Nucleus accumbens (tissue), 56 donors: ENCODE results near the gene FRMD1.

Experiments used
- DNase-seq, 56 donors: peaks; one replicate each; lab custom pipeline; 2025; lab: John Stamatoyannopoulos, UW

FRMD1 gene

DNA sequence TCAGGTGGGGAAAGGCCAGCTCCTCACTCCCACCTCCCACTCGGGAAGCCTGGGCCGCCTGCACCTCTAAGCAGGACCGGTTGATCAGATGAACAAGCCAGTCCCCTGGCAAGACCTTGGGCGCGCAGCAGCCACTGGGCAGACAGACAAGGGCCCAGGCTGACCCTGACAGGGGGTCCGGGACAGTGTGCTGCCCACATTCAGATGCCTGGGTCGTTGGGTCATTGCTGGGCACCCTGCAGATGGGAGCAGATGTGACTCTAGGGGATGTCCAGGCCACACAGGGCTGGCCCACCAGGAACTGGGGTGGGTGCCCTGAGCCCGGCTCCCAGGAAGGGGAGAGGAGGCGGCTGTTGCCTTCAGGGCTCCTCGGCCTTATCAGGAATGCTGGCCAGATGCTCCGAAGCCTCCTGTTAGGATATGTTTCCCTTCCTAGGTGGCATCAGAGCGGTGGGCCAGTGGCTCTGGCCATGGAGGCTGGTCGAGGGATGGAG is 17.3 kb upstream of the FRMD1 start:
- DNase-seq, result no peak

DNA sequence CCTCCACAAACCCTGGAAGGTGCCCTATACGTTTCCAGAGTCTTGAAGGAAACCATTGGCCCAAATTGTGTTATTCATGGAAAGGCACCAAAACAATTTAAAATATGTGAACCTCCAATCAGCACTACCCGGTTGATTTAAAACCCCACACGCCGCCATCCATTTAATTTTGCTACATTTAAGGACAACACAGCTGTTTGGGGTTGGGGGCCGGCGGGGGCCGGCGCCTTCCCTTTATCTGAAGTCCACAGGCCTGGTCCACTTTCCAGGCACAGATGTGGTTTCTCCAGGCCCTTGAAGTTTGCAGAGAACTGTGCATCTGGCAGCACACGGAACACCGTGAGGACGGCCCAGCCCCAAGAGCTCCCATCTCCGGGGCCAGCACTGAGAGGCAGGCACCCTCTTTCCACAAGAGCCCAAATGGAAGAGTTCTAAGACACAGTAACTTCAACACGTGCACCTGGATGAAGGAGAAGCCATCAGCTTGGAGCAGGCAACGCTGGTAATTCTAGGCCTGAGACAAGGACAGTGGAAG is 16.8 kb upstream of the FRMD1 start:
- DNase-seq, result no peak

DNA sequence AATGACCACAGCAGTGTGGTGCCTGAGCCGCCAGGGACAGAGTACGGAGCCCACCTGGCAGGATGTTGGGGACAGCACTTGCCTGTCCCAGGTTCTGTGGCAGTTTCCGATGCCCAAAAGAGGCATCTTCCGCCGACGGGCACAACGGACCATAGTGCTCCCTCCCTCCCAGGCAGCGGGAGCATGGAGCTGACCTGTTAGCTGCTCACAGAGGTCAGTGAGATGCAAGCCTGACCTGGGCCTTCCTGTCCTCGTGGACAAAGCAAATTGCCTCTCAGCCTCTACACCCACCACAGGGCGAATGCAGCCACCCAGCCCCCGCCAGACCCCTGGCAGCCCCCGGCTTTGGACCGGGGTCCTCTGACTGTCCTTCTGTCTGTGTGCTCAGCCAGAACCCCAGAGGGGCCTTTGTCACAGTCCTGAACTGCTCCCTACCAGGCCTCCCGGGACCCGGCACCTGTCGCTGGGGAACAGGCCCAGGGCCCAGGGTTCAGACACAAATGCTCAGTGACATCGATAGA is 16.2 kb upstream of the FRMD1 start:
- DNase-seq, result no peak

DNA sequence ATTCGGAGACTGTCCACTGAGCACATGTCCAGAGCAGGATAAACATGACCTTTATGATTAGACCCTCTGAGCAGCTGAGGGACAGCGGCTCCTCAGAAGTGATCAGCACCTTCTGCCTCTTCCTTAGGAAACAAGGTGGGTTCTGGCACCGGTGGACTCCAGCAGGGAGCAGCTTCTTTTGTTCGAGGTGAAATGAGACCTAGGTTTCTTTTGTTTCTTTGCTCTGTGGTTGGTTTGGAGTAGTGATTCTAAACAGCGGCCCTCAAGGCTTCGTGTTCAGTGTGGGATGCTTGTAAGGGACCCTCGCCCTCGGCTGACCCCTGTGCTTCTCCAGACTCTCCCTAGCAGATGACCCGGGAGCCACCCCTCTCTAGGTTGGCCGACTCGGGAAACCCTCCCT is 14.6 kb upstream of the FRMD1 start:
- no peak for DNase-seq

DNA sequence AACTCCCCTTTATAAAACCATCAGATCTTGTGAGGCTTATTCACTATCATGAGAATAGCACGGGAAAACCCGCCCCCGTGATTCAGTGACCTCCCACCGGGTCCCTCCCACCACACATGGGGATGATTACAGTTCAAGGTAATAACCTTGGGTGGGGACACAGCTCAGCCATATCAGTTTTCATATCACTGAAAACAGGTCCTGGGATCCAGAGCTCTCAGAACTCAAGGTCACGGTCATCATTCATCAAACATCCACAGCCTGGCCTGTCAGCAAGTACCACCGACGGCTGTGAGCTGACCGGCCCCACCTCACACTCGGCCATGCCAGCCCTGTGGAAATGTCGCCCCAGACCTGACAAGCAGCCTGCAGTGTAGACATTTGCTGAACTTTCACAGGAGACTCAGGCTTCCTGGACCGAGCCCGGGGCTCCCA is 14.1 kb upstream of the FRMD1 start:
- no peak for DNase-seq

DNA sequence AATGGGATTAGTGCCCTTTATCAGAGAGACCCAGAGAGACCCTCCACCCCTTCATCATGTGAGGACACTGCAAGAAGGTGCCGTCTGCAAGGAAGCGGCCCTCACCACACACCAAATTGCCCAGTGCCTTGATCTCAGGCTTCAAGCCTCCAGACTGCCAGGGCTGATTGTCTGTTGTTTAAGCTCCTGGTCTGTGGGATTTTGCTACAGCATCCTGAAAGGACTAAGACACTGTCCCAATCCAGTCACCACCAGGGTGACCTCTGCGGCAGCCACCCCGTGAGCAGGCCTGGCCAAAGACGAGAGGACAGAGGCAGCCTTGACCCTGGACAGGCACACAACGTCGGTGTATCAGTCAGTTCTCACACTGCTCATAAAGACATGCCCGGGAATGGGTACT is 13.5 kb upstream of the FRMD1 start:
- DNase-seq, result no peak

DNA sequence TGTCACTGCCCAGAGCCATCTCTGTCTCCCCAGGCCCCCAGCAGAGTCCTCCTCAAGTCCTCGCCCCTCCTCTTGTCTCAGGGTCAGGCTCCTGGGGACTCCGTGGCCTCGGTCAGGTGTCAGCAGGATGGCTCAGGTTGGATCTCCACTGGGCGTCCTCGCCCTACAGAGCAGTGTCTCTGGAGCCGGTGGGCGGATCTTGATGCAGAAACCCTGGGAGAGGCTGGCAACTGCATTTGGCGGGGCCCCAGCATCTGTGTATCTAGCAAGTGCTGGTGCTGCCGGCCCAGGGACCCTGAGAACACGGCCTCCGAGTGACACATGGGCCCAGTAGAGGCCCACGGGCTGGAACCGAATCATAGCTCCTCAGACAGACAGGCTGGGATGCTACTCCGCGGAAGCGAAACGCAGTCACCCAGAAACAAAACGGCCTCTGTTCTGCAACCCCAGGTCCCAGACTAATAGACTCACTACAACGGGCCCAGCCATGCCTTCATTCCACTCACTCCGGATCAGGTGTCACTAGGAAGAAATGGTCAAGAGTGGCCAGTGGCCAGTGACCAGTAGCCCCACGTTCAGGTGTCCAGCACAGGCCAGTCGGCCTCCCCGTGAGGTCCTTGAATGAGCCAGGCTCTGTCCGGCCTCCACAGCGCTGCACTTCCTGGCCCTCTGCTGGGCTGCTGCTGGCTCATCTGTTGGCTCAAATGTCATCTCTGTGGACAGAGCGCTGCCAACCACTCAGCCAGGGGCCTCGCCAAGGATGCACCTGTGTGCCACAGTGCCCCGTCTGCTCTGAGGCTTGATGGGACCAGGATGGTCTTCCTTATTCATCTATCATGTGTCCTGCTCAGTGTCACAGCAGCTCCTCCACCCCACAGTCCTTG is 12.6 kb upstream of the FRMD1 start:
- DNase-seq, result no peak

DNA sequence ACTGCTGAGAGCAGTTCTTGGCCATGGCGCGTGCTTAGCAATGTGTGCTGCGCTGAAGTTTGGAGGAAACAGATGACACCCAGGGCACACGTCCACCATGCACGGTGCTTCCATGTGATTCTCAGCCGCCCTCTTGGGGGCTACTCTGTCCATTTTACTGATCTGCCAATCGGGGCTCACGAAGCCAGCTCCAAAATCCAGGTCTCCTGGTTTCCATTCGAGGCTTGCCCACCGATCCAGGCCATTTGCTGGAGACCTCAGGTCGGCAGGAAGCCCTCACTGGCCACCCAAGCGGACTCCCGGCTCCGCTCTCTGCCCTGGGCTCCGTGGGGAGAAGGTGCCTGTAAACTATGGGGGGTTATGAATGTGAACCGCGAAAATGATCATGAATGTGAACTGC is 11.7 kb upstream of the FRMD1 start:
- DNase-seq, result no peak

DNA sequence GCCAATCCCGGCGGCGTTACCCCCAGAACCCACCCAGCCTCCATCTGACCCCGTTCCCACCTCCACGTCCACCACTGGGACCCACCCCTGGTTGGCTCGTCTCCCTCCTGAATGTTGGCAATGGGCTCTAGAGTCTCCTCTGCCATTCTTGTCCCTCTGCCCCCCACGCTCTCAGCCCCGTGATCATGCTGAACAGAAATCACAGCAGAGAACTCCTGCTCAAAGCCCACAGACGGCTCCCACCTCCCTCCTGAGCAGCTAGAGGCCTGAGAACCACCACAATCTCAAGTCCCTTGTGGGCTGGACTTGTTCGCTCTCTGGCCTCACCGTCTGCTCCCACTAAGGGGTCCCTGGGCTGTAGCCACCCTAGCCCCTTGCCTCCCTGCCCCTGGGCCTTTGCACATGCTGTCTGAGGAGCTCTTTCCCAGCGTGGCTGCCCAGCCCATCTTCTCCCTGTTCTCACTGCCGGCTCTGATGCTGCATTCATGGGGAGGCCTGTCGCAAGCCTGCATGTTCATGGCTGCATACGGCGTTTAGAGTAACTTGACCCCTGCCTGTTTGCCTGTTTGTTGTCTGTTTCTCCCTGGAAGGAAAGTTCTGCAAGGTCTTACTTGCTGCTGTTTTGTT is 11.2 kb upstream of the FRMD1 start:
- DNase-seq, result no peak

DNA sequence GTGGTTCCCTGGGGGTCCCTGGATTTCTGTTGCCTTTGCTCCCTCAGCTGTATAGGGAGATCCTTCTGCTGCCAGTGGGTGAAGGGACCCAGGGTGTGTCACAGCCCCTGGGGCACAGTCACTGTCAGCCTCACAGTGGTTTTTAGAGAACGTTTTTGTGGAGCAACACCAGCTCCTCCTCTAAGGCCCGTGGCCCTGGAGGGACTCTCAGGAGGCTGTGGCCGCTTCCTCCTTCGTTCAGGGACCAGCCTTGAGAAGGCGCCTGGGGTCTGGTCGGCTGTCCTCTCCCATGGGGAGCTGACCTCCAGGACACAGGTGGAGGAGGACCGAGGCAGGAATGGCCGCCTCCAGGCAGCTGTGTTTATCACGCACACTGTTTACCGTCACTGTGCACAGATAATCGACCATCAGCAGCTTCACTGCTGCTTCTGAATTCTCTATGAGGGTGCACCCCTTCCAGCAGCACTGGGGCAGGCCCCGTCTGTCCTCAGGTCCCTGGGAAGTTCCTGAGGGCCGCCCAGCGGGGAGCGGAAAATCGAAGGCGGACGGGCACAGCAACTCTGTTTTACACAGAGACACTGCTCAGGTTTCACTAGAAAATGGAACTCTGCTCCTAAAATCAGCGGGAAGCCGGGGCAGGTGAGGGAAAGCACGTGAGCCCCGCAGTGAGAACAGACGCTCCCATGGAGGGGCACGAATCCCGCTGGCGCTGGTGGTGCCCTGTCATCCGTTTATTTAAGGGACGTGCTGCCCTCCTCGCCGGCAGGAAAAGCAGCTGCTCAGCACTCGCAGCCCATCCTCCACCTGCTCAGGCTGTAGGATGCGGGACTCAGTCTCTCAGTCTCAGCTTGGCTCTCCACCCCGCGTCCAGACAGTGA is 10.4 kb upstream of the FRMD1 start:
- no peak for DNase-seq

DNA sequence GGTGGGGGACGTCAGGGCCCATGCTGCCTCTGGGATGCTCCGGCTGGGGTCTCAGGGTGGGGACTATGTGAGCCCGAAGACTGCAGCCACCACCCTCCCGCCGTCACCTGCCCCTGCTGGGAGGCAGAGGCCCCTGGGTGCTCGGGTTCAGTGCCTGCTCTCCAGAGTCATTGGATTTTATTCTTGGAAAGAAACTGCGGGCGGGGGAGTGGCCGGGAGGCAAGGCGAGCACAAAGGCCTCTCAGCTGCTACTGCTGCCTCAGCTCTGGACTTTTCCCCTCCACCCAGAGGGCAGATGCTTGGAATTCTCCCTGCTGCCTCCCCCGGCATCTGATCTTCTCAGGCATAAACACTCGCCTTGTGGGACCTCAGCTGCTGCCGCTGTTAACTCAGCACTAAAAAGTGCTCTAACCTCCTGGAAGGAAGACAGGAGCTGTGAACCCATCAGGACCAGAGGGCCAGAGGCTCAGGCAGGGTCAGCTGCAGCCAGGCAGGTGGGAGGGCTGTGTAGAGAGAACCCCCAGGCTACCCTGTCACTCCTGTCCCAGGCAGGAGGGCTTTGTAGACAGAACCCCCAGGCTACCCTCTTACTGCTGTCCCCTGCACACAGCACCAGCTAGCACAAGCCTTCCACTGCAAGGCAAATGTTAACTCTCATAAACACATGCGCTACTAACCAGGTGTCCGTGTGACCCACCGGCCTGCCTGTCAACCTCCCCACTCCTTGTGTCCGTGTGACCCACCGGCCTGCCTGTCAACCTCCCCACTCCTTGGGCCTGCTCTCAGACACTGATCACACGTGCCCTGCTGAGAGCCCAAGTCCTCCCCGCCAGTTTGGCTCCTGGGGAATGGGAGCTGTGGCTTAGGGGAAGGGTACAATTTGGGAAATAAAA is 9.4 kb upstream of the FRMD1 start:
- DNase-seq, result peak in 3 of 56 donors; percentile 7 to 16 (median 9)

DNA sequence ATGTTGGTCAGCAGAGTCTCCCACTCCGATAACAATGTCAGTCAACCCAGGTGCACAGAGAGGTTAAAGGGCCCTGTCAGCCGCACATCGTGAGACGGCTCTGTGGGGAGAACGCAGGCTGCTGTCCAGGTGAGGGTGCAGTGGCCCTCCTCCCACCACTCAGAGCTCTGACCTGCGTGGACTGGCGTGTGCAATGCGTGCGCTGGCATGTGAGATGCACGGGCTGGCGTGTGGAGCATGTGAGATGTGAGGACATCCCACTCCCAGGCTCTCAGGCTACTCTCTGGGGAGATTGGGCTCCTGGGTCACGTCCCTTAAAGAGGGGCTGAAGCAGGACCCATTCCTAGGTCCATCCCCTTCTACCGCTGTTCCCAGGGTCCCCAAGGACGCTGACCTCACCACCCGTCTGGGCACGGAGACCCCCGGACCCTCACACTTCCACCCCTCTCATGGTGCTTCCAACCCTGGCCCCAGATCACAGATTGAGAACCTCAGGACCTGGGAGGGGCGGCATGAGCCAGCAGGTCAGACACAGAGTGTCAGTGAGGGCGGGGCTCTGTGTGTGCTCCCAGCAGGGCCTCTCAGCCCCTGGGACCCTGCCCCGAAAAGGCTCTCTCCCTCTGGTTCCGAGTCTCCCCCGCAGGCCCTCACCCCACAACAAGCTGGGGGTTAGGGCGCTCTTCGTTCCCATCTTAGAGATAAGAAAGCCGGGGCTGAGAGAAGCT is 8.6 kb upstream of the FRMD1 start:
- no peak for DNase-seq

DNA sequence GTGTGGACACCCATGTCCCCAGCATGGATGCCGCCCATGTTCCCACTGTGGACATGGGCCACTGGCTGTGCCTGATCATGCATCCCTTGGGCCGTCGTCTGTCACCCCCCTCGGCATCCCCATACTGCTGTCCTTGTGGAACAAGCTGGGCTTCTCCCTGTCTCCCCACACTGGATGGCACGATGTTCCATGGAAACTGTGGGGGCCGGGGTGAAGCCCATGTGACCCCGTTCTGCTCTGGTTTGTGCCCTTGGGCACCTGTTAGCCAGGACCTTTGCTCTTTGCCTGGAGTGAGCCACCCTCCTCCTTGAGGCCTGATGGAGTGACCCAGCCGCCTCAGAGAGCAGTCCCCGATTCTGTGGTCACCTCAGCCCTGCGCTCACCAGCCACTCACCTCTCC is 7.6 kb upstream of the FRMD1 start:
- DNase-seq, result no peak

DNA sequence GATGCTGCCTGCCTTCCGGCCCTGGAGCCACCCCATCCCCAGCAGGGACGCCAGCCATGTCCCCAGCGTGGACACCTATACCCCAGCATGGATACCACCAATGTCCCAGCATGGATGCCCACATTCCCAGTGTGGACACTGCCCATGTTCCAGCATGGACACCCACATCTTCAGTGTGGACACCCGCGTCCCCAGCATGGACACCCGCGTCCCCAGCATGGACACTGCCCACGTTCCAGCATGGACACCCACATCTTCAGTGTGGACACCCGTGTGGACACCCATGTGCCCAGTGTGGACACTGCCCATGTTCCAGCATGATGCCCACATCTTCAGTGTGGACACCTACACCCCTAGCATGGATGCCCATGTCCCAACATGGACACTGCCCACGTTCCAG is 7.1 kb upstream of the FRMD1 start:
- no peak for DNase-seq

DNA sequence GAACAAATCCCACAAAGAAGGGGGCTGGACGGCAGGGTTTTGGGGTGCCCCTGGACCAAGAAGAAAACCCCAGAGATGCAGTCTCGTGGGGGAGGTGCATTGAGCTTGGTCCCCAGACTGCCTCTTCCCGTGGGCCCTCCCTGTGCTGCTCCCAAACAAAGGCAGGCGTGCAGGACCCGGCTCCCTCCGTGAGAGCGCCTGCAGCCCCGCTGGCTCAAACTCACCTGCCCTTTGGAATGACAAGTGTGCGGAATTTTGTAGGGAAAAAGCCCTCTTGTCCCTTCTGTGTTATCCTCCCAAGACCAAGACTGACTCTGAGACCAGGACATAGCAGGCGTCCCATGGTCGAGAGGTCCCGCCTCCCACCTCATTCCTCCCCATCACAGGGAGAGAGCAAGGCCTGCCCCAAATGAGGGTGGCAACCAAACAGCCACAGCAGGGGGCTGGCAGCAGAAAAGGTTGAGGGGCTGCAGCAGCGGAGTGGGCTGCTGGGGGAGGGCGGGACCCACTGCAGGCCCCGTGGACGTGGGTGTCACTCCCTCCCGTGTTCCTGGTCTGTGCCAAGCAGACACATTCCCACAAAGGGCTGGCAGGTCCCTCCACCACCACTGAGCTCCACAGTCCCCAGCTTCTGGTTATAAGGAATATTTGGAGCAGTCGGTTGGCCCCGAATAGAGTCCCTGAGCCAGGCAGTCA is 5.6 kb upstream of the FRMD1 start:
- no peak for DNase-seq

DNA sequence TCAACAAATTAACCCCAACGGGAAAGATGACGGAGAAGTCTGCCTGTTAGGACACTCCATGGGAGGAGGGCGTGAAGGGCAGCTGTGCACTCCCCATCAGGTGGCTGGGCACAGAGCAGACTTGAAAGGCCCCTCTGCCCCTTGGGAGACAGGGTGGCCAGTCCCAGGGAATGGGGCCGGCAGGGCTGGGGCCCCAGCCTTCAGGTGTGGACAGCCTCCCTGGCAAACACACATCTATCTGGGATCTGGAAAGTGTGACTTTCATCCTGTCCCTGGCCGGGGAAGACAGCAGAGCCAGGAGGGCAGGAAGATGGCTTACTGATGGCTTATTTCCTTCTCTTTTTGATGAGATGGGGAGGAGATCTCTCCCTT is 4.5 kb upstream of the FRMD1 start:
- DNase-seq, result no peak

DNA sequence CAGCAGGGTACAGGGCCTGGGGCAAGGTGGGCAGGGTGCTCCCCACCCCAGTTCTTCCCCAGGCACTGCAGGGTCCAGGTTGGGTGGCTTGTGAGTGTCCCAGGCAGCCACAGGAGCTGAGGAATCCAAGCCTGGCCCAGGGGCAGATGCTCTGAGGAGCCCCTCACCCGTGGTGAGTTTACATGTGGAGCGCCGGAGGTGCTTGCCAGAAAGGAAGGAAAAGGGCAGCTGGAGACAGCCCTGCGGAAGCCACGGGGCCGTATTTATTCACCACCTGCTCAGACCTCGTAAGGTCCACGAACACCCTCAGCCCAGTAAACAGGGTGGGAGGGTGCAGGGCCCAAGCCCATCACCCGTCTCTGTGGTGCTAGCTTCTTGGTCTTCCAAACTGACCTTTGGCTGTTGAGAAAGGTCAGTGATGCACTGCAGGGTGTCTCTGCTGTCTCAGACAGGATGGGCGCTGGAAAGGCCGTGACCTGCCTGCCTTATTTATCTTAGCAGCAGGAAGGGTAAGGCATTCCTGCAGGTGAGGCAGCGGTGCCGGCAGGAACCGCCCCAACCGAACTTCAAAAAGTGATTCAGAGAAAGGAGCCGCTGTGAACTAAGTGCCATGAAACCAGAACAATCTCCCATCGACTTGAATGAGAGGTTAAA is 4.0 kb upstream of the FRMD1 start:
- no peak for DNase-seq
